ENCODE results near the gene ARHGAP5. TPM values are rescaled to one million over a fixed set of nuclear protein-coding genes. Genes with fewer than 3 reads are reported as not detected.
"Not testable (repeated sequence)": the region's sequence is repeated elsewhere in the genome, so short reads cannot be mapped to it uniquely, and the experiment has no call there.

The ARHGAP5 gene
- total and polyA plus RNA-seq, 9 donors: 20.6 to 206 (median 139) TPM

- Histone ChIP-seq H3K4me3 (no peak overlapping the region), H3K9me3 (no peaks in the 10 kb centered on the region), H3K27ac (no peak overlapping the region), H3K27me3 (no peaks in the 10 kb centered on the region), H3K4me1 (ENCODE audit: insufficient read depth) (peaks cover 2% of the 10 kb centered on the region), H3K36me3 (no peaks in the 10 kb centered on the region)
- intact Hi-C loops (cut with DNase I): no loop called here
- no peak for DNase-seq
- no peak for TF ChIP-seq POLR2A (IDR thresholded peaks at IDR 0.05)
- TF ChIP-seq EP300 (IDR thresholded peaks at IDR 0.05): no peak
- TF ChIP-seq CTCF (IDR thresholded peaks at IDR 0.05): no peak
Observed at GRCh38 chr14:32121536-32121935, 44.4 kb downstream of the ARHGAP5 start.

- no peak for DNase-seq
- Histone ChIP-seq H3K4me1 (ENCODE audit: insufficient read depth) (peaks cover 2% of the 10 kb centered on the region), H3K27ac (no peak overlapping the region), H3K4me3 (no peak overlapping the region), H3K27me3 (no peaks in the 10 kb centered on the region), H3K9me3 (no peaks in the 10 kb centered on the region), H3K36me3 (no peaks in the 10 kb centered on the region)
- 95 to 100% (median 96%) methylated on average over 1 of the region's 1 CpG for WGBS, 3 donors
- TF ChIP-seq CTCF (IDR thresholded peaks at IDR 0.05): no peak
- no peak for TF ChIP-seq POLR2A (IDR thresholded peaks at IDR 0.05)
- no peak for TF ChIP-seq EP300 (IDR thresholded peaks at IDR 0.05)
- intact Hi-C loops (cut with DNase I): no loop called here
Observed at GRCh38 chr14:32121948-32122347, 44.8 kb downstream of the ARHGAP5 start.

- H3K4me3 ChIP-seq; H3K27ac ChIP-seq; H3K9me3 ChIP-seq; intact Hi-C loops (cut with DNase I); H3K36me3 ChIP-seq; H3K27me3 ChIP-seq; DNase-seq; H3K4me1 ChIP-seq (ENCODE audit: insufficient read depth): not testable (repeated sequence)
- WGBS, 3 donors: 95 to 100% (median 97%) methylated on average over 4 to 7 of the region's 13 CpGs
Observed at GRCh38 chr14:32126899-32127730, 50.0 kb downstream of the ARHGAP5 start.

- DNase-seq; H3K27me3 ChIP-seq; H3K9me3 ChIP-seq; H3K4me1 ChIP-seq (ENCODE audit: insufficient read depth); H3K36me3 ChIP-seq; intact Hi-C loops (cut with DNase I); H3K27ac ChIP-seq; H3K4me3 ChIP-seq: not testable (repeated sequence)
- 96 to 98% (median 98%) methylated on average over 39 to 57 of the region's 57 CpGs for WGBS, 3 donors
Observed at GRCh38 chr14:32127731-32128654, 50.9 kb downstream of the ARHGAP5 start.

GRCh38 chr14:32128703-32129102 lies 51.6 kb downstream of the ARHGAP5 start:
- Histone ChIP-seq H3K36me3 (no peaks in the 10 kb centered on the region), H3K27ac (no peak overlapping the region), H3K9me3 (no peaks in the 10 kb centered on the region), H3K27me3 (no peaks in the 10 kb centered on the region), H3K4me3 (no peak overlapping the region), H3K4me1 (ENCODE audit: insufficient read depth) (peaks cover 3% of the 10 kb centered on the region)
- no peak for DNase-seq
- WGBS, 3 donors: 70 to 88% (median 76%) methylated on average over 1 of the region's 1 CpG
- TF ChIP-seq EP300 (IDR thresholded peaks at IDR 0.05): no peak
- TF ChIP-seq POLR2A (IDR thresholded peaks at IDR 0.05): no peak
- no peak for TF ChIP-seq CTCF (IDR thresholded peaks at IDR 0.05)
- intact Hi-C loops (cut with DNase I): no loop called here

Measured in ovary (tissue), 9 donors.